Activated CD4-positive, alpha-beta T cell treated with anti-CD3 and anti-CD28 coated beads, Interleukin-2, amount 50 U/mL, for 24 hours (primary cell): ENCODE measurements around the gene ATP5PF.
"Not testable (repeated sequence)": the region's sequence is repeated elsewhere in the genome, so short reads cannot be mapped to it uniquely, and the experiment has no call there.

Experiments
- DNase-seq, 2 donors: peaks; one replicate each; pipeline ENCODE4 v3.0.0-alpha.2; 2020; ENCODE audit warnings: low read depth in 1 of 2, low spot score in 1 of 2

ATP5PF gene

GRCh38 chr21:25734904-25735645 lies at the start of gene ATP5PF, which contains the start of gene GABPA:
TSS of gene ATP5PF (minus strand) at chr21:25734904. CDS start at chr21:25729794, 5,110 bp downstream.
TSS of gene GABPA (plus strand) at chr21:25734972. CDS start at chr21:25741599, 6,627 bp downstream.
- peak; percentile 97 to 98 for DNase-seq

GRCh38 chr21:25778126-25778875 lies 43.6 kb upstream of the ATP5PF start:
- DNase-seq = not testable (repeated sequence)

- DNase-seq = no peak
These were observed 41.7 kb upstream of the ATP5PF start for GRCh38 chr21:25776440-25776839.

GRCh38 chr21:25772686-25773085 lies 38.0 kb upstream of the ATP5PF start:
- no peak for DNase-seq

GRCh38 chr21:25767921-25768320 lies 33.2 kb upstream of the ATP5PF start:
- no peak for DNase-seq

- DNase-seq = no peak
These were observed 29.4 kb upstream of the ATP5PF start for GRCh38 chr21:25764065-25764464.

- DNase-seq = no peak
These were observed 26.0 kb upstream of the ATP5PF start for GRCh38 chr21:25760677-25761076.

GRCh38 chr21:25760061-25760460 lies 25.4 kb upstream of the ATP5PF start:
- DNase-seq = no peak

- no peak for DNase-seq
These were observed 24.9 kb upstream of the ATP5PF start for GRCh38 chr21:25759573-25759972.

GRCh38 chr21:25757531-25757930 lies 22.8 kb upstream of the ATP5PF start:
- no peak for DNase-seq

GRCh38 chr21:25756190-25756932 lies 21.7 kb upstream of the ATP5PF start:
- no peak for DNase-seq

- DNase-seq = no peak
These were observed 17.7 kb upstream of the ATP5PF start for GRCh38 chr21:25752416-25752815.

GRCh38 chr21:25750085-25750484 lies 15.4 kb upstream of the ATP5PF start:
- no peak for DNase-seq

- DNase-seq = no peak
These were observed 10.2 kb upstream of the ATP5PF start for GRCh38 chr21:25744854-25745253.

- DNase-seq = no peak
These were observed 8.2 kb upstream of the ATP5PF start for GRCh38 chr21:25742900-25743299.

- DNase-seq = no peak
These were observed 2.7 kb upstream of the ATP5PF start for GRCh38 chr21:25737421-25737820.

GRCh38 chr21:25735646-25736597 lies 1.2 kb upstream of the ATP5PF start:
- DNase-seq = peak; percentile 66 to 74

- no peak for DNase-seq
These were observed 125 bp downstream of the ATP5PF start for GRCh38 chr21:25734654-25734903.

- DNase-seq = peak in 1 of 2 donors; percentile 24
These were observed 648 bp downstream of the ATP5PF start for GRCh38 chr21:25733859-25734653.
